Loucy (cell line): ENCODE measurements around the gene TMEM270.

Experiments used
- H2AFZ ChIP-seq: fragments of 200-600 bp; sonication (generic); 2 replicates; pipeline ENCODE4 v1.6.0; 2016; ENCODE audit warnings: antibody characterized with exemption, mild to moderate bottlenecking, low read length, moderate library complexity
- H3F3A ChIP-seq: fragments of 200-600 bp; 2 replicates; pipeline ENCODE4 v1.6.0; 2016; ENCODE audit warnings: antibody characterized with exemption, low read depth, mild to moderate bottlenecking
- H3K27me3 ChIP-seq: fragments of 200-600 bp; sonication (generic); 2 replicates; pipeline ENCODE4 v1.6.1; 2014; ENCODE audit warnings: low read length, mild to moderate bottlenecking; ENCODE audit not compliant: insufficient read depth, poor library complexity, severe bottlenecking
- H3K36me3 ChIP-seq: fragments of 200-600 bp; sonication (generic); 2 replicates; pipeline ENCODE4 v1.6.1; 2016; ENCODE audit warnings: low read length; ENCODE audit not compliant: insufficient read depth
- H3K4me1 ChIP-seq: fragments of 200-600 bp; sonication (generic); 2 replicates; pipeline ENCODE4 v1.5.1; 2014; ENCODE audit warnings: low read length, mild to moderate bottlenecking; ENCODE audit not compliant: insufficient read depth, poor library complexity, severe bottlenecking
- H3K4me2 ChIP-seq: fragments of 200-600 bp; sonication (generic); 2 replicates; pipeline ENCODE4 v1.6.0; 2014; ENCODE audit warnings: antibody characterized with exemption, low read length, low read depth, mild to moderate bottlenecking; ENCODE audit not compliant: poor library complexity, severe bottlenecking
- H3K4me3 ChIP-seq: fragments of 200-600 bp; sonication (generic); 2 replicates; pipeline ENCODE4 v1.5.1; 2014; ENCODE audit warnings: low read length, mild to moderate bottlenecking, mixed read lengths; ENCODE audit not compliant: poor library complexity, severe bottlenecking
- H3K79me2 ChIP-seq: fragments of 200-600 bp; sonication (generic); 2 replicates; pipeline ENCODE4 v1.6.1; 2014; ENCODE audit warnings: low read length; ENCODE audit not compliant: insufficient read depth
- H3K9ac ChIP-seq: fragments of 200-600 bp; sonication (generic); 2 replicates; pipeline ENCODE4 v1.6.0; 2014; ENCODE audit warnings: mild to moderate bottlenecking, low read depth, low read length, moderate library complexity; ENCODE audit not compliant: poor library complexity, severe bottlenecking
- H3K9me2 ChIP-seq: fragments of 200-600 bp; sonication (generic); replicated peaks from 2 replicates; pipeline ENCODE4 v1.6.1; 2016; ENCODE audit warnings: low read depth, low read length, mixed read lengths
- H3K9me3 ChIP-seq: fragments of 200-600 bp; sonication (generic); 2 replicates; pipeline ENCODE4 v1.6.1; 2014; ENCODE audit warnings: mild to moderate bottlenecking, antibody characterized with exemption, low read length, low read depth; ENCODE audit not compliant: insufficient read depth
- H4K20me1 ChIP-seq: fragments of 200-600 bp; sonication (generic); 2 replicates; pipeline ENCODE4 v1.6.0; 2014; ENCODE audit warnings: antibody characterized with exemption, low read length, mild to moderate bottlenecking; ENCODE audit not compliant: insufficient read depth, poor library complexity, severe bottlenecking
- CTCF ChIP-seq: fragments of 200-600 bp; sonication (generic); conservative IDR thresholded peaks from 2 replicates; pipeline ENCODE4 v1.5.1; 2014; ENCODE audit warnings: mild to moderate bottlenecking, antibody characterized with exemption, low read length
- EZH2phosphoT487 ChIP-seq: fragments of 200-600 bp; IDR thresholded peaks from 2 replicates; pipeline ENCODE4 v1.6.1; 2018; ENCODE audit warnings: antibody characterized with exemption, mild to moderate bottlenecking, moderate library complexity, borderline replicate concordance

The TMEM270 gene

DNA sequence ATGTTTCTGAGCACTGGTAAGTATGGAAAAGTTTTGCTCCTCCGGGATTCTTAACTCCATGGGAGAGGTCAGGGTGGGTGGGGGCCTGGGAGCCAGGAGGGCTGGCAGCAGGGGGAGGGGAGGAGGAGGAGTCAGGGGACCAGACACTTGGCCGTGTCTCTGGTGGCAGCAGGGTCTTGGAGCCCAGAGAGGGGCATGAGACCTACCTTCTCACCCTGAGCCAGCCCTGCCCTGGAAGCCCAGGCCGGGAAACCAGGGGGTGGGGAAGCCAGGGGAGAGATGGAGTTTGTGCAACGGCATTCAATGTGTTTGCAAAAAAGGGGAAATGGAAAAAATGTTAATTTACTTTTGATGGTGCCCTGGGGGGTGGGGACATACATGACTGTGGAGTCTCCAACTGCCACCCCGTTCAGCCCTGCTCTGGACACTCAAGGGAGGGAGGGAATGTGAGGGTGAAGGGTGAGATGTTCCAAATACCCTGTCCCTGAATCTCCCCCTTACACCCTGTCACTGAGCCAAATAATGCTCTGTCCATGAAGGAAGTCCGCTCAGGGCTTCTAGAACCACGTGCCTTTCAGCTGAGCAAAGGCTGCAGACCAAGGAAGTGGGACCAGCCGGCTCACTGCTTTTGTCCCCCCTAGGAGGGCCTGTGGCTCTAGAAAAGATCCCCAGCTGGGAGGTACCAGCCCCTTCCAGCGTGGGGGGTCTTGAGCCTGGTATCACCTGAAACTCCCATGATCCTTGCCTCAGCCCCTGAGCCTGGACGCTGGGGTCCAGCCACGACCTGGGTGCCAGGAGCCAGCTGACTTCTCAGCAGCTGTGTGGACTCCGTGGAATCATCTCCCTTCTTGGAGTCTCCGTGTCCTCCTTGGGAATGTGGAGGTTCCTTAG lies 48.3 kb downstream of the TMEM270 start:
- TF ChIP-seq EZH2phosphoT487 (no peak), CTCF (no peak)
- Histone ChIP-seq H3K36me3 (no peaks in the 10 kb centered on the region), H4K20me1 (no peaks in the 10 kb centered on the region), H3K4me2 (no peak overlapping the region), H3F3A (no peaks in the 10 kb centered on the region), H3K9me3 (no peaks in the 10 kb centered on the region), H3K9me2 (no peaks in the 10 kb centered on the region), H3K27me3 (no peaks in the 10 kb centered on the region), H3K9ac (no peak overlapping the region), H3K4me3 (no peak overlapping the region), H3K4me1 (no peaks in the 10 kb centered on the region), H2AFZ (no peak overlapping the region; the same call in 1 of the 2 replicates), H3K79me2 (no peaks in the 10 kb centered on the region)

GRCh38 chr7:73909996-73910395 lies 49.0 kb downstream of the TMEM270 start:
- no peak overlapping the region for H3K4me2 ChIP-seq
- no peaks in the 10 kb centered on the region for H3K36me3 ChIP-seq
- no peak overlapping the region for H3K4me3 ChIP-seq
- H3K4me1 ChIP-seq, result no peaks in the 10 kb centered on the region
- no peak overlapping the region for H2AFZ ChIP-seq
- H3K9me3 ChIP-seq, result no peaks in the 10 kb centered on the region
- H3F3A ChIP-seq, result no peaks in the 10 kb centered on the region
- no peaks in the 10 kb centered on the region for H3K79me2 ChIP-seq
- TF ChIP-seq CTCF, result no peak
- TF ChIP-seq EZH2phosphoT487, result no peak
- no peaks in the 10 kb centered on the region for H4K20me1 ChIP-seq
- no peaks in the 10 kb centered on the region for H3K27me3 ChIP-seq
- H3K9ac ChIP-seq, result no peak overlapping the region
- no peaks in the 10 kb centered on the region for H3K9me2 ChIP-seq

- Histone ChIP-seq H2AFZ (no peak overlapping the region), H3F3A (no peaks in the 10 kb centered on the region), H3K9me3 (no peaks in the 10 kb centered on the region), H3K27me3 (no peaks in the 10 kb centered on the region), H3K9ac (no peak overlapping the region), H3K4me2 (no peak overlapping the region), H3K79me2 (no peaks in the 10 kb centered on the region), H3K4me1 (no peaks in the 10 kb centered on the region), H3K9me2 (no peaks in the 10 kb centered on the region), H4K20me1 (no peaks in the 10 kb centered on the region), H3K36me3 (no peaks in the 10 kb centered on the region), H3K4me3 (no peak overlapping the region)
- TF ChIP-seq EZH2phosphoT487 (no peak), CTCF (no peak)
Observed at GRCh38 chr7:73912223-73912622, 51.3 kb downstream of the TMEM270 start.
